ENCODE measurements around the gene SCARB1.

DNA sequence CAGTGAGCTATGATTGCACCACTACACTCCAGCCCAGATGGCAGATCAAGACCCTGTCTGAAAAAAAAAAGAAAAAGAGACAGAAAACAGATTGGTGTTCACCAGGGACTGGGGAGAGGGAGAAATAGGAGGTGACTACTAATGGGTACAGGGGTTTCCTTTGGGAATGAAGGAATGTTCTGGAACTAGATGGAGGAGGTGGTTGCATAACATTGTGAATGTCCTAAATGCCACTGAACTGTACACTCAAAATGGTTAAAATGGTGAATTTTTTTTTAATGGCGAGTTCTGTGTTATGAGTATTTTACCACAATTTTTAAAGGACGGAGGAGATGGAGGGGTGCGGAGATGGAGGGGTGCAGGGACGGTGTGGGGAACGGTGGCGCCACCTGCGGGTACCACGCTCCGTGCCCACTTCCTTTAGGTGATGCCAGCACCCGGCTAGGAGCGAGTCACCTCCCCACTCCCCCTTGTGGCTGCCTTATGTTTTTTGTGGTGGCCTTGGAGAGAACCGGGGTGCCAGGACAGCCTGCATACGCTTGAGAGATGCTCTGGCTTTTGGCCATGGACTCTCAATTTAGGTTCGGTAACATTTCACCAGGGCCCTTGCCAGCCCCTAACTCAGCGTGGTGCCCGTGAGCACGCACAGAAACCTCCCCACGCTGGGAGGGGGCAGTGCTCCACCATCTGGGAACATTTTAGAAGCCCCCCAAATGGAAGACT, 34.7 kb upstream of the SCARB1 start:
- TF ChIP-seq, protein P1, sequence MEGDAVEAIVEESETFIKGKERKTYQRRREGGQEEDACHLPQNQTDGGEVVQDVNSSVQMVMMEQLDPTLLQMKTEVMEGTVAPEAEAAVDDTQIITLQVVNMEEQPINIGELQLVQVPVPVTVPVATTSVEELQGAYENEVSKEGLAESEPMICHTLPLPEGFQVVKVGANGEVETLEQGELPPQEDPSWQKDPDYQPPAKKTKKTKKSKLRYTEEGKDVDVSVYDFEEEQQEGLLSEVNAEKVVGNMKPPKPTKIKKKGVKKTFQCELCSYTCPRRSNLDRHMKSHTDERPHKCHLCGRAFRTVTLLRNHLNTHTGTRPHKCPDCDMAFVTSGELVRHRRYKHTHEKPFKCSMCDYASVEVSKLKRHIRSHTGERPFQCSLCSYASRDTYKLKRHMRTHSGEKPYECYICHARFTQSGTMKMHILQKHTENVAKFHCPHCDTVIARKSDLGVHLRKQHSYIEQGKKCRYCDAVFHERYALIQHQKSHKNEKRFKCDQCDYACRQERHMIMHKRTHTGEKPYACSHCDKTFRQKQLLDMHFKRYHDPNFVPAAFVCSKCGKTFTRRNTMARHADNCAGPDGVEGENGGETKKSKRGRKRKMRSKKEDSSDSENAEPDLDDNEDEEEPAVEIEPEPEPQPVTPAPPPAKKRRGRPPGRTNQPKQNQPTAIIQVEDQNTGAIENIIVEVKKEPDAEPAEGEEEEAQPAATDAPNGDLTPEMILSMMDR (IDR thresholded peaks at IDR 0.05): peak; percentile 35
- TF ChIP-seq ZFX (IDR thresholded peaks at IDR 0.05; ENCODE audit: borderline replicate concordance): no peak

Data from 22Rv1 (cell line).